K562 (cell line): ENCODE data around the gene WBP1L.

Experiments
- EZH2 ChIP-seq: IDR thresholded peaks from 2 replicates; pipeline ENCODE4 v1.6.1; 2012; ENCODE audit warnings: low read depth, mild to moderate bottlenecking, inconsistent platforms, low read length, borderline replicate concordance
- HCFC1 ChIP-seq: IDR thresholded peaks from 2 replicates; pipeline ENCODE4 v1.6.1; 2012; ENCODE audit warnings: low read depth, low read length, improper control_type of control experiment
- POLR2A ChIP-seq: fragments of 450-650 bp; conservative IDR thresholded peaks from 2 replicates; pipeline ENCODE4 v1.6.1; 2016
- RCOR1 ChIP-seq, 2 experiments: IDR thresholded peaks; 2 replicates each; pipeline ENCODE4 v1.6.1; 2012; ENCODE audit warnings: low read depth in 2 of 2, low read length in 2 of 2, borderline replicate concordance in 1 of 2, improper control_type of control experiment in 1 of 2
- RNF2 ChIP-seq: sonication (generic); IDR thresholded peaks from 2 replicates; pipeline ENCODE4 v1.6.1; 2016
- SMARCA5 ChIP-seq: fragments of 450-650 bp; IDR thresholded peaks from 2 replicates; pipeline ENCODE4 v1.6.1; 2016
- SP1 ChIP-seq: sonication (generic); formaldehyde crosslinking; IDR thresholded peaks from 2 replicates; pipeline ENCODE4 v1.8.1; 2022; ENCODE audit warnings: mild to moderate bottlenecking, missing genetic modification reagents
- TAL1 ChIP-seq: fragments of 450-650 bp; IDR thresholded peaks from 2 replicates; pipeline ENCODE4 v1.6.1; 2016; ENCODE audit warnings: mild to moderate bottlenecking
- TF ChIP-seq, protein P1 (sequence below): fragments of 450-650 bp; IDR thresholded peaks from 2 replicates; pipeline ENCODE4 v1.6.1; 2016; ENCODE audit warnings: borderline replicate concordance
- TF ChIP-seq, protein P2 (sequence below), 3 experiments: IDR thresholded peaks in 2 of 3; conservative IDR thresholded peaks in 1 of 3; 2 replicates each; pipeline ENCODE4 v1.5.1; 2011 to 2012; ENCODE audit warnings: low read length in 3 of 3, mild to moderate bottlenecking in 3 of 3, control low read depth in 2 of 3, improper control_type of control experiment in 1 of 3, inconsistent platforms in 1 of 3, low read depth in 1 of 3, mixed read lengths in 1 of 3, moderate library complexity in 1 of 3; ENCODE audit not compliant: insufficient read depth in 2 of 3
- TF ChIP-seq, protein P3 (sequence below): conservative IDR thresholded peaks from 2 replicates; pipeline ENCODE4 v1.6.1; 2011; ENCODE audit warnings: low read depth, mild to moderate bottlenecking, low read length; ENCODE audit not compliant: control insufficient read depth

DNA sequence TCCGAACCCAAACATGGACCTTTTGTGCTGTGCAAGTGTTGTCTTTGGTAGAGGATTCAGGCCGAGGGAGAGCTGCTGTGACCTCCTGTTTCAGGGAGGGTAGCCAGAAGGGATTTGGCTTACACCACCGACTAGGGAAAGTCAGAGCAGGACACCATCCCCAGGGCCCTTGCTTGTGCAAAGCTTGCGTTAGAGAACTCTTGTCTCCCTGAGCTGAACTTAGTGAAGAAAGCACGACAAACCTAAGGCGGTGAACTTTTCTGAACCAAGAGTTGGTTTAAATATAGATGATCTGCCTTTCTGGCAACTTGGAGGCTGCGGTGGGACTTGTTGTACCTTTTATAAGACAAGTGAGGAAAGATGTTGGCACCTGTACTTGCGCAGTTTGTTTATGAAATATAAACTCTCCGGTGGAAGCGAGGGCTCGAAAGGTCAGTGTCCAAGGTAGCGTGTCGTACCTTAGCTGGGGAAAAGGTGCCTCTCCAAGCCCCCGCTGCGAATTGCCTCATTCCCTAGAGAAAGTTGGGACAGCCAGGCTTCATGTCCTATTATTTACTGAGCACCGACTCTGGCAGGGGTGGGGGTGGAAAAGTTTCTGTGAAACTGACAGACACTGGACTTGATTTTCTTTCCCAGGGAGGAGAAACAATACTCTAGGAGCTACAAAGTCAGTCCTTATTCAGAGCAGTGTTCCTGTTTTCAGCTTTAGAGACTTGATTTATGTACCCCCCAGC is 31.6 kb downstream of the WBP1L start:
- TF ChIP-seq SP1 (CRISPR knock-in tag) (no peak), HCFC1 (no peak), TAL1 (no peak), SMARCA5 (no peak), RNF2 (no peak), EZH2 (no peak), RCOR1 (IDR thresholded peaks at IDR 0.05; ENCODE audit: borderline replicate concordance in 1 of 2, low read depth in 2 of 2, low read length in 2 of 2) (no peak), POLR2A (no peak)
- TF ChIP-seq, protein P1, sequence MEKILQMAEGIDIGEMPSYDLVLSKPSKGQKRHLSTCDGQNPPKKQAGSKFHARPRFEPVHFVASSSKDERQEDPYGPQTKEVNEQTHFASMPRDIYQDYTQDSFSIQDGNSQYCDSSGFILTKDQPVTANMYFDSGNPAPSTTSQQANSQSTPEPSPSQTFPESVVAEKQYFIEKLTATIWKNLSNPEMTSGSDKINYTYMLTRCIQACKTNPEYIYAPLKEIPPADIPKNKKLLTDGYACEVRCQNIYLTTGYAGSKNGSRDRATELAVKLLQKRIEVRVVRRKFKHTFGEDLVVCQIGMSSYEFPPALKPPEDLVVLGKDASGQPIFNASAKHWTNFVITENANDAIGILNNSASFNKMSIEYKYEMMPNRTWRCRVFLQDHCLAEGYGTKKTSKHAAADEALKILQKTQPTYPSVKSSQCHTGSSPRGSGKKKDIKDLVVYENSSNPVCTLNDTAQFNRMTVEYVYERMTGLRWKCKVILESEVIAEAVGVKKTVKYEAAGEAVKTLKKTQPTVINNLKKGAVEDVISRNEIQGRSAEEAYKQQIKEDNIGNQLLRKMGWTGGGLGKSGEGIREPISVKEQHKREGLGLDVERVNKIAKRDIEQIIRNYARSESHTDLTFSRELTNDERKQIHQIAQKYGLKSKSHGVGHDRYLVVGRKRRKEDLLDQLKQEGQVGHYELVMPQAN = no peak
- TF ChIP-seq, protein P2, sequence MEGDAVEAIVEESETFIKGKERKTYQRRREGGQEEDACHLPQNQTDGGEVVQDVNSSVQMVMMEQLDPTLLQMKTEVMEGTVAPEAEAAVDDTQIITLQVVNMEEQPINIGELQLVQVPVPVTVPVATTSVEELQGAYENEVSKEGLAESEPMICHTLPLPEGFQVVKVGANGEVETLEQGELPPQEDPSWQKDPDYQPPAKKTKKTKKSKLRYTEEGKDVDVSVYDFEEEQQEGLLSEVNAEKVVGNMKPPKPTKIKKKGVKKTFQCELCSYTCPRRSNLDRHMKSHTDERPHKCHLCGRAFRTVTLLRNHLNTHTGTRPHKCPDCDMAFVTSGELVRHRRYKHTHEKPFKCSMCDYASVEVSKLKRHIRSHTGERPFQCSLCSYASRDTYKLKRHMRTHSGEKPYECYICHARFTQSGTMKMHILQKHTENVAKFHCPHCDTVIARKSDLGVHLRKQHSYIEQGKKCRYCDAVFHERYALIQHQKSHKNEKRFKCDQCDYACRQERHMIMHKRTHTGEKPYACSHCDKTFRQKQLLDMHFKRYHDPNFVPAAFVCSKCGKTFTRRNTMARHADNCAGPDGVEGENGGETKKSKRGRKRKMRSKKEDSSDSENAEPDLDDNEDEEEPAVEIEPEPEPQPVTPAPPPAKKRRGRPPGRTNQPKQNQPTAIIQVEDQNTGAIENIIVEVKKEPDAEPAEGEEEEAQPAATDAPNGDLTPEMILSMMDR (IDR thresholded peaks at IDR 0.05 in 2 of 3, conservative IDR thresholded peaks at IDR 0.05 in 1 of 3; ENCODE audit: insufficient read depth in 2 of 3, low read depth in 1 of 3, low read length in 3 of 3) = no peak
- TF ChIP-seq, protein P3, sequence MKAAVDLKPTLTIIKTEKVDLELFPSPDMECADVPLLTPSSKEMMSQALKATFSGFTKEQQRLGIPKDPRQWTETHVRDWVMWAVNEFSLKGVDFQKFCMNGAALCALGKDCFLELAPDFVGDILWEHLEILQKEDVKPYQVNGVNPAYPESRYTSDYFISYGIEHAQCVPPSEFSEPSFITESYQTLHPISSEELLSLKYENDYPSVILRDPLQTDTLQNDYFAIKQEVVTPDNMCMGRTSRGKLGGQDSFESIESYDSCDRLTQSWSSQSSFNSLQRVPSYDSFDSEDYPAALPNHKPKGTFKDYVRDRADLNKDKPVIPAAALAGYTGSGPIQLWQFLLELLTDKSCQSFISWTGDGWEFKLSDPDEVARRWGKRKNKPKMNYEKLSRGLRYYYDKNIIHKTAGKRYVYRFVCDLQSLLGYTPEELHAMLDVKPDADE = no peak
